Measurements from ENCODE around the gene RNU1-4. TPM values are rescaled to one million over a fixed set of nuclear protein-coding genes. Genes with fewer than 3 reads are reported as not detected.
"Not testable (repeated sequence)": the region's sequence is repeated elsewhere in the genome, so short reads cannot be mapped to it uniquely, and the experiment has no call there.

RNU1-4 gene
- total and polyA plus RNA-seq, 2 donors (not counting 3 experiments of a cell fraction or from before 2014, with no cell fraction given): 206 to 1,319 TPM

GRCh38 chr1:16712984-16713383 is 27.3 kb upstream of the RNU1-4 start:
- H3K9me1 ChIP-seq (replicated peaks; ENCODE audit: control insufficient read depth, extremely low read depth, insufficient read depth, low read length); H4K20me1 ChIP-seq (replicated peaks; ENCODE audit: control insufficient read depth, extremely low read depth, insufficient read depth, low read length); H3K4me2 ChIP-seq (ENCODE audit: insufficient read depth, low read length); H3K36me3 ChIP-seq (ENCODE audit: control insufficient read depth in 2 of 2, extremely low read depth in 1 of 2, insufficient read depth in 2 of 2, low read length in 2 of 2); H3K27me3 ChIP-seq (ENCODE audit: control insufficient read depth in 2 of 2, insufficient read depth in 2 of 2, low read length in 2 of 2); CTCF ChIA-PET; H3K9me3 ChIP-seq (replicated peaks; ENCODE audit: control insufficient read depth, insufficient read depth, low read length); intact Hi-C loops (cut with micrococcal nuclease); dilution Hi-C loops (cut with MboI; ENCODE audit: extremely low pct_ligation_motif_present, low sequenced_read_pairs); FAIRE-seq; H3K27ac ChIP-seq (ENCODE audit: insufficient read depth, low read depth, low read length); H3K79me2 ChIP-seq (ENCODE audit: control insufficient read depth, insufficient read depth, low read length); H3K4me3 ChIP-seq (replicated peaks in 1 of 3; ENCODE audit: insufficient read depth in 1 of 3, low read depth in 1 of 3, low read length in 3 of 3); H3K4me1 ChIP-seq (ENCODE audit: control insufficient read depth, extremely low read depth, insufficient read depth, low read length); POLR2A ChIA-PET; DNase-seq (ENCODE audit: low read depth, low spot score); H3K9ac ChIP-seq (replicated peaks; ENCODE audit: extremely low read depth, insufficient read depth, low read length); BruUV-seq (replicated peaks); H2AFZ ChIP-seq (ENCODE audit: low read depth, low read length): not testable (repeated sequence)

- H3K9me3 ChIP-seq (replicated peaks; ENCODE audit: control insufficient read depth, insufficient read depth, low read length); CTCF ChIA-PET; H3K36me3 ChIP-seq (ENCODE audit: control insufficient read depth in 2 of 2, extremely low read depth in 1 of 2, insufficient read depth in 2 of 2, low read length in 2 of 2); H3K9ac ChIP-seq (replicated peaks; ENCODE audit: extremely low read depth, insufficient read depth, low read length); FAIRE-seq; DNase-seq (ENCODE audit: low read depth, low spot score); H4K20me1 ChIP-seq (replicated peaks; ENCODE audit: control insufficient read depth, extremely low read depth, insufficient read depth, low read length); intact Hi-C loops (cut with micrococcal nuclease); H3K79me2 ChIP-seq (ENCODE audit: control insufficient read depth, insufficient read depth, low read length); H3K9me1 ChIP-seq (replicated peaks; ENCODE audit: control insufficient read depth, extremely low read depth, insufficient read depth, low read length); H2AFZ ChIP-seq (ENCODE audit: low read depth, low read length); POLR2A ChIA-PET; H3K4me3 ChIP-seq (replicated peaks in 1 of 3; ENCODE audit: insufficient read depth in 1 of 3, low read depth in 1 of 3, low read length in 3 of 3); dilution Hi-C loops (cut with MboI; ENCODE audit: extremely low pct_ligation_motif_present, low sequenced_read_pairs); H3K27me3 ChIP-seq (ENCODE audit: control insufficient read depth in 2 of 2, insufficient read depth in 2 of 2, low read length in 2 of 2); H3K27ac ChIP-seq (ENCODE audit: insufficient read depth, low read depth, low read length); H3K4me2 ChIP-seq (ENCODE audit: insufficient read depth, low read length); BruUV-seq (replicated peaks); H3K4me1 ChIP-seq (ENCODE audit: control insufficient read depth, extremely low read depth, insufficient read depth, low read length): not testable (repeated sequence)
Observed at GRCh38 chr1:16713480-16713879, 26.8 kb upstream of the RNU1-4 start.
